ENCODE measurements around the gene LSMEM2.

DNA sequence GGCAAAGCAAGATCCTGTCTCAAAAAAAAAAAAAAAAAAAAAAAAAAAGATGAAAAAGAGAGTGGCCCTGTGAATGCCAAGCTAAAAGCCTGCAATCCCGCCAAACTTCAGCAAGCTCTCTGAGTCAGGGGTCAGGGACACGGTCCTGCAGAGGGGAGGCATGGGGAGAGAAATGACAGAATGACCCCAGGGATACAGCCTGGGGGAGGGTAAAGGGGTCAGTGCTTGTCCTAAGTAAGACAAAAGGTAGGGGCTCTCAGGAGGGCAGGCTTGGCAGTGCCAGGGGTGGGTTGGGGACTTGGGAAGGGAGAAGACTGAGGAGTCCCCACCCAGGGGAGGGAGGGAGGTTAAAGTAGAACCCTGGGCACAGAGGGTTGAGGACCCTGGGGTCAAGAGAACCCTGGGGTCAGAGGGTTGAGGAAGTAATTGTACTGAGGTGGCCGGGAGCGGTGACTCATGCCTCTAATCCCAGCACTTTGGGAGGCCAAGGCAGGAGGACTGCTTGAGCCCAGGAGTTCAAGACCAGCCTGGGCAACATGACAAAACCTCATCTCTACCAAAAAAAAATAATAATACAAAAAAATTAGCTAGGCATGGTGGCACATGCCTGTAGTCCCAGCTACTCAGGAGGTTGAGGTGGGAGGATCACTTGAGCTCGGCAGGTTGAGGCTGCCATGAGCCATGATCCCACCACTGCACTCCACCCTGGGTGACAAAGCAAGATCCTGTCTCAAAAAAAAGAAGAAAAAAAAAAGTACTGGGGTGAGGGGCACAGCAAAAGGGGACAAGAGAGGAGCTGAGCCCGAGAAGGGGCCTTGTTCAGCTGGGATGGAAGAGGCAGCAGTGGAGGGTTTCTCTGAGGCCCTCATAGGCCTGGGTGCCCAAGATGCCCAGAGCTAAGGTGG is 15.2 kb upstream of the LSMEM2 start:
- no peak for TF ChIP-seq POLR2AphosphoS5 (IDR thresholded peaks at IDR 0.05; ENCODE audit: borderline replicate concordance, low read depth, low read length)
- TF ChIP-seq EZH2 (IDR thresholded peaks at IDR 0.05) = no peak
- TF ChIP-seq FOXP2 (optimal IDR thresholded peaks at IDR 0.05; ENCODE audit: control extremely low read depth, extremely low read length, insufficient read depth) = no peak

Measured in SK-N-MC (cell line).